LNCaP clone FGC (cell line): ENCODE data around the gene PGK1.
"Not testable (repeated sequence)": the region's sequence is repeated elsewhere in the genome, so short reads cannot be mapped to it uniquely, and the experiment has no call there.

Experiments
- DNase-seq: peaks from one replicate; pipeline ENCODE4 v3.0.0-alpha.2; 2011; ENCODE audit warnings: low read depth
- H3K4me3 ChIP-seq: 2 replicates; pipeline ENCODE4 v1.5.1; 2011; ENCODE audit warnings: mild to moderate bottlenecking, low read depth, low read length, control low read depth
- CTCF ChIP-seq: IDR thresholded peaks from 2 replicates; pipeline ENCODE4 v1.5.1; 2012; ENCODE audit warnings: mild to moderate bottlenecking; ENCODE audit not compliant: control insufficient read depth, insufficient read depth; ENCODE audit errors: extremely low read depth

Gene PGK1

DNA sequence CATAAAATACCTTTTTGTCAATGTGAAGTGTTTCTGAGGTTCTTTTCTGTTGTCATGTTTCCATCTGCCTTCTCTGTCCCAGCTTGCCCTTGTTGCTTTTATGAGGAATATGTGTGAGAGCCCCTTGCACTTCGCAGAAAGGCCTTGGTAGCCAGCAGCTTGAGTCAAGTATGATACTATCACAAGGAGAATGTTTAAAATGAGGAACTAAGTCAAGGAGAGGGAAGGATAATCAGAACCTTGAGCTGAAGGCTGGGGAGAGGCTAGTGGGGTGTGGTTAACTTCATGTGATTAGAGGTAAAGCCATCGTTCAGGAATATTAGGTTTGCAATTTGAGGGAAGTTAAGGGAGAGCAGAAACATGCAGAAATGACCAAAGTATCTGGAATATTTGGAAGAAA is 12.7 kb downstream of the PGK1 start:
- no peak overlapping the region for H3K4me3 ChIP-seq
- no peak for TF ChIP-seq CTCF
- DNase-seq = no peak

GRCh38 chrX:78118628-78119027 is 14.6 kb downstream of the PGK1 start:
- no peak for DNase-seq
- no peak for TF ChIP-seq CTCF

GRCh38 chrX:78119521-78120227 is 15.6 kb downstream of the PGK1 start:
- DNase-seq = no peak
- H3K4me3 ChIP-seq = no peak overlapping the region
- peak; percentile 45 for TF ChIP-seq CTCF

More at GRCh38 chrX:78118628-78119027, 14.6 kb downstream of the PGK1 start:
- no peak overlapping the region for H3K4me3 ChIP-seq

DNA sequence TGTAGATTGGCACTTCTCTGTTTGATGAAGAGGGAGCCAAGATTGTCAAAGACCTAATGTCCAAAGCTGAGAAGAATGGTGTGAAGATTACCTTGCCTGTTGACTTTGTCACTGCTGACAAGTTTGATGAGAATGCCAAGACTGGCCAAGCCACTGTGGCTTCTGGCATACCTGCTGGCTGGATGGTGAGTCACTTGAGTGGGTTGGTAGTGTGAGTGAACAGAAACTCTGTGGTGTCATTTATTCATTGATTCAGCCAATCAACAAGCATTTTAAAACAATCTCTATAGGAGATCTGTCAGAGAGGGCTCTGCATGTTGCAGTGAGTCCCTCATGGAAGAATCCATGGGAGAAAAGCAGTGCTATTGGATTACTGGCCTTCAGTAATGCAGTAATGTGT is 19.1 kb downstream of the PGK1 start:
- H3K4me3 ChIP-seq = no peak overlapping the region
- DNase-seq = no peak
- TF ChIP-seq CTCF = no peak

DNA sequence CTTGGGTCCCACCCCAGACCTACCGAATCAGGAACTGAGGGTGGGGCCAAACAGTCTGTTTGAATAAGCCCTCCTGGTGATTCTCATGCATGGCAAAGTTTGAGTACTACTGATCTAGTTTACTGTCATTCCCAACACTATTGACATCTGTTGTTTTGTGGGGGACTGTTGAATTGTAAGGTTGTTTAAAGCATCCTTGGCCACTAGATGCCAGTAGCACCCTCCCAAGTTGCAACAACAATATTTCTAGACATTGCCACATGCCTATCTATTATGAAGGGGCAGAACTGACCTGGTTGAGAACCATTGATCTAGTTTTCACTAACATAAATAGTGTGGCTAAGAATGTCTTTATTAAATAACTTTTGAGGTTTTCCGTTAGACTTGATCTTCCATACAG is 20.3 kb downstream of the PGK1 start:
- no peak for DNase-seq

GRCh38 chrX:78125148-78125547 is 21.1 kb downstream of the PGK1 start:
- no peak overlapping the region for H3K4me3 ChIP-seq
- no peak for DNase-seq
- no peak for TF ChIP-seq CTCF

More for the DNA sequence above, 20.3 kb downstream of the PGK1 start:
- H3K4me3 ChIP-seq = no peak overlapping the region
- TF ChIP-seq CTCF = peak; percentile 43

- H3K4me3 ChIP-seq, DNase-seq: not testable (repeated sequence)
Measured at GRCh38 chrX:78125781-78126180, 21.7 kb downstream of the PGK1 start.
